HepG2 (cell line): ENCODE measurements around the gene CSNK2B. TPM values are rescaled to one million over a fixed set of nuclear protein-coding genes. Genes with fewer than 3 reads are reported as not detected.

ENCODE experiments used
- CSRNP2 ChIP-seq: sonication (generic); formaldehyde crosslinking; conservative IDR thresholded peaks from 2 replicates; pipeline ENCODE4 v1.8.0; 2022; ENCODE audit warnings: low read depth, missing genetic modification reagents
- GLMP ChIP-seq: sonication (generic); formaldehyde crosslinking; IDR thresholded peaks from 2 replicates; pipeline ENCODE4 v1.9.0; 2021; ENCODE audit warnings: missing genetic modification reagents, mild to moderate bottlenecking, borderline replicate concordance
- HNF1A ChIP-seq, 2 experiments: sonication (generic) in 1 of 2; formaldehyde crosslinking in 1 of 2; IDR thresholded peaks; 2 replicates each; pipeline versions ENCODE4 v1.4.0 to v1.6.1; 2016 to 2020; ENCODE audit warnings: borderline replicate concordance in 1 of 2, low read depth in 1 of 2, mild to moderate bottlenecking in 1 of 2, missing genetic modification reagents in 1 of 2
- JDP2 ChIP-seq: sonication (generic); formaldehyde crosslinking; IDR thresholded peaks from 2 replicates; pipeline ENCODE4 v1.8.1; 2022; ENCODE audit warnings: missing genetic modification reagents, borderline replicate concordance
- ZBTB40 ChIP-seq, 2 experiments: fragments of 450-650 bp in 1 of 2; sonication (generic) in 1 of 2; formaldehyde crosslinking in 1 of 2; IDR thresholded peaks; 2 replicates each; pipeline versions ENCODE4 v1.6.1 to v1.8.0; 2016 to 2022; ENCODE audit warnings: antibody characterized with exemption in 1 of 2, mild to moderate bottlenecking in 1 of 2, missing genetic modification reagents in 1 of 2
- ZFP91 ChIP-seq: sonication (generic); formaldehyde crosslinking; IDR thresholded peaks from 2 replicates; pipeline ENCODE4 v1.9.0; 2022; ENCODE audit warnings: missing genetic modification reagents, mild to moderate bottlenecking, borderline replicate concordance
- ZKSCAN5 ChIP-seq: sonication (generic); formaldehyde crosslinking; IDR thresholded peaks from 2 replicates; pipeline ENCODE4 v1.5.1; 2020; ENCODE audit warnings: mild to moderate bottlenecking, missing genetic modification reagents
- polyA plus RNA-seq, 8 experiments: library from polyadenylated mRNA; depleted of rRNA in 3 of 8; stranded (reverse) in 7 of 8; unstranded in 1 of 8; fragments of >200 nt; fragmentation: Illumina TruSeq in 4 of 8; extraction: Trizol in 4 of 8; gene quantifications; 2 replicates each; pipeline versions ENCODE4 v1.2.1 to v1.2.3, GENCODE V29; 2011 to 2016; ENCODE audit warnings: low read depth in 4 of 8, missing spikeins in 1 of 8, mixed read lengths in 1 of 8; ENCODE audit not compliant: insufficient read depth in 1 of 8
- total RNA-seq, 5 experiments: library from RNA; depleted of rRNA; stranded (reverse); fragments of >200 nt; fragmentation: Illumina TruSeq; extraction: Trizol; gene quantifications; 2 replicates each; pipeline ENCODE4 v1.2.3, GENCODE V29; 2016; ENCODE audit warnings: low read depth in 1 of 5

CSNK2B gene
- total and polyA plus RNA-seq, 2 of the 13 experiments (the other 11 are each of a cell fraction or from before 2014, with no cell fraction given) = 111 to 296 TPM

GRCh38 chr6:31655349-31656237, 10.3 kb upstream of the CSNK2B start, which contains the start of gene APOM (continued):
- TF ChIP-seq ZBTB40 (IDR thresholded peaks at IDR 0.05) = no peak
- TF ChIP-seq ZBTB40 (CRISPR knock-in tag; IDR thresholded peaks at IDR 0.05) = peak; percentile 78; the same call in 1 of the 2 replicates
- TF ChIP-seq GLMP (CRISPR knock-in tag) = no peak
- TF ChIP-seq ZFP91 (CRISPR knock-in tag) = peak; percentile 85
- TF ChIP-seq CSRNP2 (CRISPR knock-in tag) = no peak
- TF ChIP-seq ZKSCAN5 (CRISPR knock-in tag) = 0 out of 2 replicates have a peak, but pooled peaks have one; percentile 45
- peak; percentile 98 for TF ChIP-seq HNF1A (IDR thresholded peaks at IDR 0.05; ENCODE audit: low read depth)
- peak; percentile 99 for TF ChIP-seq HNF1A (CRISPR knock-in tag; IDR thresholded peaks at IDR 0.05; ENCODE audit: borderline replicate concordance)
- TF ChIP-seq JDP2 = no peak; the same call in 1 of the 2 replicates
